ENCODE data around the gene MPRIP.

Gene MPRIP

DNA sequence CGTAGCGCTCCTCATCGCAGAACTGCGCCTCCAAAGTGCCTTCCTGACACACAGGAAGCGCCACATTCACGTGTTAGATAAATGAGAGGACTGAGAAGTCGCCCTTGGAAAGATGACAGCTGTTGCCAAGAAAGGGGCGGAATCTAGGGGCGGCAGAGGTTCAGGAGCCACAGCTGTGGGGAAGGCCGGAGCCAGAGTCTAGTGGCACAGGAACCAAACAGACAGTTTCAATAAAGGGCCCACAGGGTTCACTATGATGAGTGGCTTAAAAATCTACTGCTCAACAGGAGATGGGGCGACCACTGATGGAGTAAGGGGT is 190.0 kb downstream of the MPRIP start:
- DNase-seq (ENCODE audit: low spot score): no peak

DNA sequence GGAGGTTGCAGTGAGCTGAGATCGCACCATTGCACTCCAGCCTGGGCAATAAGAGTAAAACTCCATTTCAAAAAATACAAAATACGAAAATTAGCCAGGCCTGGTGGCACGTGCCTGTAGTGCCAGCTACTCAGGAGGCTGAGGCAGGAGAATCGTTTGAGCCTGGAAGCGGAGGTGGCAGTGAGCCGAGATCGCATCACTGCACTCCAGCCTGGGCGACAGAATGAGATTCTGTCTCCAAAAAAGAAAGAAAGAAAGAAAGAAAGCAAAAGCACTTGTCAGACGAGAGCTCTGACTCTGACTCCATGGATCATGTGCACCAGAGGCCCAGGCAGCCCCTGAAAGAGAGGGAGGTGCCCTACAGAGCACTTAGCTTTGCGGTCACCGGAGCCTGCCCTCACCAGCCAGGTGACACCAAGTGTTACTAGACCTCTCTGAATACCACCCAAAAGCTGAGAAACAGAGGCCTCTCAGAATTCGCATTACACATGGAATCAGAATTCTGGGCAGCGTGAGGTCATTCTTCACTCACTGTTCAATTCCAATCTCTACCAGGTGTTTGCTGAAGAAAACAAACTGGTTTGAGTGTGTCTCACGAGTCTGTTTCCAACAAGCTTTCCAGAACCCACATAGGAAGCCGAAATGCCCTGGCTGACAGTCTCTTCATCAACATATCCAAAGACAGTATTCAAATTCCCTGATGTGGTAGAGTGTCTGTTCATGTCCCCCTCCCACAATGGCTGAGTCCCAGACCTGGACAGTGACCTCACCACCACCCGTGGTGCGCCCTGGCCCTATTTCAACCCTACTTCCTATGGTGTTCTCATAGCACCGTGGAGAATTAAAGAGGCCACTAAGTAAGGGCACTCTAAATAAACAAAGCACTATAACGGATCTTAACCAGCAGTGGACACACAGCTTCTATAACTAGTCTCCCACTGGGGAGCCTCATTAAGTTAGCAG is 193.2 kb downstream of the MPRIP start:
- DNase-seq (ENCODE audit: low spot score): no peak

DNA sequence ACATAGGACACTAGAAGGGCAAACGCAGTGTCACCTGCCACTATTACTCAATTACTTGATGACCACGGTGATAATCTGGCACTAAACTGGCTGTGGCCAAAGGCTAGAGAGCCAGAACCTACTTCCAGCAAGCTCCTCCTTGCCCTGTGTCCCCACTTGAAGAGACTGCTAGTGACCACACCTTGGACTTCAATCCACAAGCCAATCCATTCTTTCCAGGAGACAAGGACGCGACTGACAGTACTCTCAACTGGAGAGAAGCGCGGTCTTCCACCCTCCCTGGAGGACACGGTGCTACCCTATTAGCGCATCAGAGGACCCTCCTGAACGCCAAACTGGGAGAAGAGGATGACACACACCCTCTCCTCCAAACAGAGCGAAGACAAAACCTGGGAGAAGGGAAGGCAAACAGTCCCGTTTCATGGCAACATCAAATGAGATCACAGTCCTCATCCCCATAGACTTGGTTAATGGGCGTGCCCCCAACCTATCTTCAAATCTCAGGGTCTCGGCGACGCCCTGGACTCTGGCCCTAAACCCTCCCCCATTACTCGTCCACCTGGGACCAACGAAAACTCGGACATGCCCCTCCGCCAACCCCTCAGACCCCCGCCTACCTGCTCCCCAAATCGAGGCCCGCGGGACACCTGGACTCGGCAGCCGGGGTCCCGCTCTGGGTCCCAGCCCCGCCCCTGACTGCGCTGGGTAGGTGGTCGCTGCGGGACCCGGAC is 194.2 kb downstream of the MPRIP start:
- DNase-seq (ENCODE audit: low spot score): peak; percentile 33

DNA sequence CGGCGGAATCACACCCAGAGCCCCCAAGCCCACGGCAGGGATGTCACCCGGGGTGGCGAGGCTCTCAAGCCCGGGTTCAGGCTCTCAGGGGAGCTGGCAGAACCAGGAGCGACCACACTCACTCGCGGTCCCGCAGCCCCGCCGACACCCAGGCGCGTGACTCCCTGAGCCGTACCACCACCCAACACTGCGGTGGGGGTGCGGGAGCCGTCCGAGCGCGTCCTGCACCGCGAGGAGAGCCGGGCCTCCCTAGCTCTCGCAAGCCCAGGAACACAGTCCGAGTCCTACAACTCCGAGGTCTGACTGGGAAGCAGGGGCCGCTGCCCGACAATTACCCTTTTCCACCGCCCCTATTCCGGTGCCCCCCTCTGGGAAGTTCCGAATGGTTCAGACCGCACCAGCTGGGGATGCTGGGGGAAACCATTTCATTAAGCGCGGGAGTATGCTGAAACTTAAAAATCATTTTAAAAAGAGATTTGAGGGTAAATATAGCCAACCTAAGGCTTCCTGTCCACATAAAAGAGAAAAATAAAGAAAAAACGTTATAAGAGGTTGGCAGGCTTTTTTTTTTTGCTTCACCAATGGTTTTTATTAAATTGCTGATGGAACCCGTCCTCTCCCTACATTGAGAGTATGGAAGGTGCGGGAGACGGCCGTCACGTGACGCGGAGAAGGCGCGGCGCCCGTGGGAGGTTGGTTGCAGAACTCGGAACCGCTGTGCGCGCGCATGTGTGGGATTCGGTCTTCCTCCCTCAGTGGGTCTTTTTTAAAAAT is 195.0 kb downstream of the MPRIP start, which contains the start of gene FLCN:
Gene FLCN, minus strand, starts transcription at position 143 of the 774 bp plus-strand sequence. CDS start 9,031 bp downstream, outside the sequence.
- peak; percentile 87 for DNase-seq (ENCODE audit: low spot score)

DNA sequence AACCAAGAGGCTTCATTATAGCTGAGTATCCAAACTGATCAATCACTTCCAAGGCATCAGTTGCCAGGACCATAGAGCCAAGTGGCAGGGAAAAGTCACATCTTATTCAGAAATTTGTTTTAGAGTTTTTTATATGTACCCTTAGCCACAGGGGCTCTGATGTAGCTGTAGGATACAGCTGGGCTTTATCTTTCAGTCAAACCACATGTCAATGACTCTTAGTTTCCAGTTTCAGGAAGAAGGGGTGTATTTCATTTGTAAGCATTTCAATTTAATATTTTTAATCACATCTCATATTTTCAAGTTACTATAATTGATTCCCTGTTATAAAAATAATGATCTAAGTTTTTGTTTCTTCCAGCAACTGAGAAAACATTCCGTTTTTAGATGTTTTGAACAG is 197.6 kb downstream of the MPRIP start:
- DNase-seq (ENCODE audit: low spot score): no peak

DNA sequence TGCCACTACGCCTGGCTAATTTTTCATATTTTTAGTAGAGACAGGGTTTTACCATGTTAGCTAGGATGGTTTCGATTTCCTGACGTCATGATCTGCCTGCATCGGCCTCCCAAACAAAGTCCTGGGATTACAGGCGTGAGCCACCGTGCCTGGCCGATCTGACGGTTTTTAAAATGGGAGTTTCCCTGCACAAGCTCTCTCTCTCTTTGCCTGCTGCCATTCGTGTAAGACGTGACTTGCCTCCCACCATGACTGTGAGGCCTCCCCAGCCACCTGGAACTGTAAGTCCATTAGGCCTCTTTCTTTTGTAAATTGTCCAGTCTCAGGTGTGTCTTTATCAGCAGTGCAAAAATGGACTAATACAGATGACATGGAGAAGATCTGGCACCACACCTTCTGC is 199.4 kb downstream of the MPRIP start:
- DNase-seq (ENCODE audit: low spot score): no peak

DNA sequence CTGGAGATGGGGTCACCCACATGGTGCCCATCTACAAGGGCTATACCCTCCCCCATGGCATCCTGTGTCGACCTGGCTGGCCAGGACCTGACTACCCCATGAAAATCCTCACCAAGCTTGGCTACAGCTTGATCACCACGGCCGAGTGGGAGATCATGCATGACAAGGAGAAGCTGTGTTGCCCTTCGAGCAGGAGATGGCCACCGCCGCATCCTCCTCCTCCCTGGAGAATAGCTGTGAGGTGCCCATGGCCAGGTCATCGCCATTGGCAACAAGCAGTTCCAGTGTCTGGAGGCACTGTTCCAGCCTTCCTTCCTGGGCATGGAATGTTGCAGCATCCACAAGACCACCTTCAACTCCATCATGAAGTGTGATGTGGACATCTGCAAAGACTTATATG is 200.0 kb downstream of the MPRIP start:
- no peak for DNase-seq (ENCODE audit: low spot score)
